GM18909 (cell line): ENCODE results near the gene PARP9.

Source experiments
- ATAC-seq: cut with Tn5 transposase; IDR thresholded peaks from one replicate; pipeline ENCODE4 v1.9.1; 2021; ENCODE audit warnings: mild to moderate bottlenecking; ENCODE audit not compliant: unreplicated experiment, poor library complexity

PARP9 gene

GRCh38 chr3:122498152-122498551, 65.9 kb downstream of the PARP9 start:
- no peak for ATAC-seq

- peak; percentile 93 for ATAC-seq
These were observed 66.7 kb downstream of the PARP9 start for GRCh38 chr3:122497425-122497824.

- no peak for ATAC-seq
These were observed 67.6 kb downstream of the PARP9 start for GRCh38 chr3:122496508-122496907.

- ATAC-seq = no peak
These were observed 70.8 kb downstream of the PARP9 start for GRCh38 chr3:122493296-122493695.

GRCh38 chr3:122488262-122488973, 75.7 kb downstream of the PARP9 start:
- no peak for ATAC-seq

GRCh38 chr3:122484985-122485384, 79.1 kb downstream of the PARP9 start:
- ATAC-seq = no peak

- no peak for ATAC-seq
These were observed 82.7 kb downstream of the PARP9 start for GRCh38 chr3:122481390-122481789.
